Suprapubic skin (tissue), 4 donors: Measurements from ENCODE around the gene ATXN7. TPM values are rescaled to one million over a fixed set of nuclear protein-coding genes. Genes with fewer than 3 reads are reported as not detected.

Experiments used
- DNase-seq, 2 donors: peaks; one replicate each; pipeline ENCODE4 v3.0.0-alpha.2; 2019; ENCODE audit warnings: low spot score in 2 of 2
- H3K27ac ChIP-seq: fragments of 200-600 bp; sonication (generic); one replicate; pipeline ENCODE4 v1.5.1; 2019
- H3K27me3 ChIP-seq: fragments of 200-600 bp; sonication (generic); one replicate; pipeline ENCODE4 v1.5.1; 2019
- H3K36me3 ChIP-seq: fragments of 200-600 bp; sonication (generic); one replicate; pipeline ENCODE4 v1.5.1; 2019
- H3K4me1 ChIP-seq: fragments of 200-600 bp; sonication (generic); one replicate; pipeline ENCODE4 v1.5.1; 2019
- H3K4me3 ChIP-seq: fragments of 200-600 bp; sonication (generic); one replicate; pipeline ENCODE4 v1.5.1; 2019; ENCODE audit warnings: mild to moderate bottlenecking
- H3K9me3 ChIP-seq: fragments of 200-600 bp; sonication (generic); one replicate; pipeline ENCODE4 v1.5.1; 2019
- CTCF ChIP-seq, 2 donors: fragments of 200-600 bp in 1 of 2; fragments of 450-650 bp in 1 of 2; sonication (generic) in 1 of 2; IDR thresholded peaks; one replicate each; pipeline ENCODE4 v1.5.1; 2016 to 2019; ENCODE audit warnings: antibody characterized with exemption in 2 of 2, mild to moderate bottlenecking in 1 of 2, moderate library complexity in 1 of 2
- EP300 ChIP-seq: sonication (generic); formaldehyde crosslinking; IDR thresholded peaks from one replicate; pipeline ENCODE4 v1.6.1; 2017; ENCODE audit warnings: antibody characterized with exemption
- POLR2A ChIP-seq, 2 donors: fragments of 450-650 bp; IDR thresholded peaks; one replicate each; pipeline ENCODE4 v1.6.1; 2017; ENCODE audit warnings: antibody characterized with exemption in 2 of 2, mild to moderate bottlenecking in 2 of 2, moderate library complexity in 2 of 2
- POLR2AphosphoS5 ChIP-seq, 3 donors: sonication (generic); formaldehyde crosslinking; IDR thresholded peaks; one replicate each; pipeline ENCODE4 v1.6.1; 2017; ENCODE audit warnings: antibody characterized with exemption in 3 of 3
- WGBS: methylation state at CpG from one replicate; pipeline ENCODE4 v1.1.5; 2018; 5-methylcytosine and 5-hydroxymethylcytosine counted together
- total RNA-seq, 4 donors: library from RNA; depleted of rRNA; stranded (reverse); fragments of >200 nt; gene quantifications; one replicate each; pipeline ENCODE4 v1.1.0, GENCODE V29; 2016

ATXN7 gene
- 100 to 1,000 TPM in 1 of 4 donors, 10 to 100 TPM in 3; 22.9 to 101 (median 44.2) TPM for total RNA-seq

DNA sequence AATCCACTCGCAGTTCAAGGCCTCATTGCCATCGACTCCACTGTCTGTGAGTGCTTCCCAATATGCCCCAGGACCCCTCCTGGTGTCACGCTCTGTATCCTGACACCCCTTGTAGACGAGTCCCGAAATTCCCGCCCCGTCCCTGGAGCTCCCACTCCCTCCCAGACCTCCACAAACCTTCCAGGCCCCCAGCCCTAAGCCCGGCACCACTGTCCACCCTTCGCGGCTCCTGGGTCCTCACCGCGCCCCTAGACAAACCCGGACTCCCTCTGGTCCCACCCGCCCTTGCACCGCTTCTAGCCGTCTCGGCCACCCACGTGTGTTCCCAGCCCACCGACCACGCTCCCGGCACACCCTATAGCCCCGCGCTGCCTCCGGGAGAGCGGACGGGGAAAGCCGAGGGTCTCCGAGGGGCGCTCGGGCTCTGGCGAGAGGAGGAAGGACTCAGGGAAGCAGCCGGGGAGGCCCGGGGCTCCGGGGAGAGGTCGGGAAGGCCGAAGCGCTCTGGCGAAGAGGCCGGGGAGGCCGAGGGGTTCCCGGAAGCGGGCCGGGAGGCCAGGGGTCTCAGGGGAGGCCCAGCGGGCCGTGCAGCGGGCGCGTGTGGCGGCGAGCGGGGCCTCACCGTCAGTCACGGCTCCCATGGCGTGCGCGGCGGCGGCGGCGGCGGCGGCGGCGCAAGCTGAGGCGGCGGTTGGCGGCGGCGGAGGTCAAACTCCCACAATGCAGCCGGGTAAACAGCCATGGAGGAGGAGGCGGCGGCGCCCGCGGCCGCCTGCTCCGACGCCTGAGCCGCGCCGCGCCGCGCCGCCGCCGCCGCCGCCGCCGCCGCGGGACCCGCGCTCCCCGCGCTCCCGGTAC, at the start of gene ATXN7, which contains the start of gene THOC7:
TSS of gene ATXN7 (plus strand) at position 718 of the 858 bp plus-strand sequence. CDS start 48,732 bp downstream, outside the sequence.
TSS of gene THOC7 (minus strand) at position 656 of the 858 bp plus-strand sequence. CDS start at position 641, 15 bp downstream.
- DNase-seq, result peak; percentile 77 to 87
- 3% methylated on average over 25 of the region's 98 CpGs for WGBS
- no peaks in the 10 kb centered on the region for H3K9me3 ChIP-seq
- TF ChIP-seq POLR2A (IDR thresholded peaks at IDR 0.05), result peak in 1 of 2 donors; percentile 34
- TF ChIP-seq POLR2AphosphoS5 (IDR thresholded peaks at IDR 0.05), result no peak
- no peak for TF ChIP-seq EP300
- H3K27me3 ChIP-seq, result no peaks in the 10 kb centered on the region
- H3K36me3 ChIP-seq, result peaks cover 5% of the 10 kb centered on the region
- peaks cover 28% of the 10 kb centered on the region for H3K4me1 ChIP-seq
- H3K4me3 ChIP-seq, result peak within 1 kb of the TSS; percentile 81
- H3K27ac ChIP-seq, result peak within 1 kb of the TSS; percentile 92

- Histone ChIP-seq H3K36me3 (no peaks in the 10 kb centered on the region), H3K27ac (no peak overlapping the region), H3K4me3 (no peak overlapping the region), H3K27me3 (no peaks in the 10 kb centered on the region), H3K9me3 (no peaks in the 10 kb centered on the region), H3K4me1 (peaks cover 4% of the 10 kb centered on the region)
- DNase-seq, result no peak
- 96% methylated on average over 3 of the region's 3 CpGs for WGBS
- TF ChIP-seq EP300 (no peak), POLR2A (IDR thresholded peaks at IDR 0.05) (no peak), CTCF (IDR thresholded peaks at IDR 0.05) (no peak), POLR2AphosphoS5 (IDR thresholded peaks at IDR 0.05) (no peak)
Measured at GRCh38 chr3:63814237-63814636, 49.4 kb upstream of the ATXN7 start.

GRCh38 chr3:63817225-63817624, 46.4 kb upstream of the ATXN7 start:
- no peak overlapping the region for H3K27ac ChIP-seq
- TF ChIP-seq POLR2A (IDR thresholded peaks at IDR 0.05), result no peak
- TF ChIP-seq EP300, result no peak
- TF ChIP-seq CTCF (IDR thresholded peaks at IDR 0.05), result no peak
- no peak for TF ChIP-seq POLR2AphosphoS5 (IDR thresholded peaks at IDR 0.05)
- no peaks in the 10 kb centered on the region for H3K9me3 ChIP-seq
- WGBS, result 92% methylated on average over 5 of the region's 5 CpGs
- peaks cover 4% of the 10 kb centered on the region for H3K4me1 ChIP-seq
- no peak for DNase-seq
- H3K4me3 ChIP-seq, result no peak overlapping the region
- no peaks in the 10 kb centered on the region for H3K36me3 ChIP-seq
- no peaks in the 10 kb centered on the region for H3K27me3 ChIP-seq

GRCh38 chr3:63818282-63819150, 45.2 kb upstream of the ATXN7 start:
- WGBS, result 30% methylated on average over 10 of the region's 10 CpGs

DNA sequence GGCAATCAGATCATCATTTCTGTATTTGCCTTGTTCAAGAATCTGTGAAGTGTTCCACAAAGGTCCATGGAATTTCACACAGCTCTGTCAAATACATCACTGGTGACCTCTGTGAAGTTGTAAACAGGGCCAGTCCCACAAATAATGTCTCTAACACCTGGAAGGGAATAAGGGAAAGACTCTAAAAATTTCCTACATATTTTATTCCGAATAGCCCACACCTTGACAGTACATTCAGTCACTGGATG, 44.6 kb upstream of the ATXN7 start, which contains the start of gene C3orf49:
TSS of gene C3orf49 (plus strand) at position 149 of the 248 bp plus-strand sequence. CDS start 173 bp downstream, outside the sequence.
- no peak for TF ChIP-seq CTCF (IDR thresholded peaks at IDR 0.05)
- TF ChIP-seq EP300, result no peak
- TF ChIP-seq POLR2A (IDR thresholded peaks at IDR 0.05), result no peak
- no peak for TF ChIP-seq POLR2AphosphoS5 (IDR thresholded peaks at IDR 0.05)
- Histone ChIP-seq H3K4me3 (no peak within 1 kb of the TSS), H3K27ac (no peak within 1 kb of the TSS), H3K27me3 (no peaks in the 10 kb centered on the region), H3K9me3 (no peaks in the 10 kb centered on the region), H3K4me1 (peaks cover 4% of the 10 kb centered on the region), H3K36me3 (no peaks in the 10 kb centered on the region)
- DNase-seq, result no peak
- 93% methylated on average over 1 of the region's 1 CpG for WGBS

More at GRCh38 chr3:63818282-63819150, 45.2 kb upstream of the ATXN7 start:
- Histone ChIP-seq H3K27ac (no peak overlapping the region), H3K9me3 (no peaks in the 10 kb centered on the region), H3K4me1 (peaks cover 4% of the 10 kb centered on the region), H3K27me3 (no peaks in the 10 kb centered on the region), H3K36me3 (no peaks in the 10 kb centered on the region), H3K4me3 (no peak overlapping the region)
- DNase-seq, result peak in 1 of 2 donors; percentile 59
- TF ChIP-seq POLR2AphosphoS5 (IDR thresholded peaks at IDR 0.05), result no peak
- TF ChIP-seq CTCF (IDR thresholded peaks at IDR 0.05), result peak; percentile 67 to 68
- TF ChIP-seq EP300, result no peak
